Mesenteric fat pad (tissue), 1 donor: ENCODE measurements around the gene ZKSCAN1. TPM values are rescaled to one million over a fixed set of nuclear protein-coding genes. Genes with fewer than 3 reads are reported as not detected.
"Not testable (repeated sequence)": the region's sequence is repeated elsewhere in the genome, so short reads cannot be mapped to it uniquely, and the experiment has no call there.

Experiments used
- DNase-seq: peaks from one replicate; pipeline ENCODE4 v3.0.0-alpha.2; 2020; ENCODE audit warnings: low spot score
- long read RNA-seq: library from polyadenylated mRNA; unstranded; transcript quantifications from one replicate; pipeline ENCODE4 v2.0.0, GENCODE V29; 2020
- total RNA-seq: library from RNA; stranded (reverse); fragmentation: NEBNext Ultra II Directional; extraction: Animal tissue kit (Norgen Biotek cat#: 25700); gene quantifications from one replicate; pipeline ENCODE4 v1.2.1, GENCODE V29; 2021
- donor health status: DM: yes; HTN: yes; CAD: no.

The ZKSCAN1 gene
- total RNA-seq: 58.9 TPM
- long read RNA-seq, full-length matches to known transcripts: 13 of 36 reads
- long read RNA-seq, partial matches to known transcripts: 5 of 36 reads
- long read RNA-seq, other reads (novel, unspliced or antisense): 18 of 36 reads

DNA sequence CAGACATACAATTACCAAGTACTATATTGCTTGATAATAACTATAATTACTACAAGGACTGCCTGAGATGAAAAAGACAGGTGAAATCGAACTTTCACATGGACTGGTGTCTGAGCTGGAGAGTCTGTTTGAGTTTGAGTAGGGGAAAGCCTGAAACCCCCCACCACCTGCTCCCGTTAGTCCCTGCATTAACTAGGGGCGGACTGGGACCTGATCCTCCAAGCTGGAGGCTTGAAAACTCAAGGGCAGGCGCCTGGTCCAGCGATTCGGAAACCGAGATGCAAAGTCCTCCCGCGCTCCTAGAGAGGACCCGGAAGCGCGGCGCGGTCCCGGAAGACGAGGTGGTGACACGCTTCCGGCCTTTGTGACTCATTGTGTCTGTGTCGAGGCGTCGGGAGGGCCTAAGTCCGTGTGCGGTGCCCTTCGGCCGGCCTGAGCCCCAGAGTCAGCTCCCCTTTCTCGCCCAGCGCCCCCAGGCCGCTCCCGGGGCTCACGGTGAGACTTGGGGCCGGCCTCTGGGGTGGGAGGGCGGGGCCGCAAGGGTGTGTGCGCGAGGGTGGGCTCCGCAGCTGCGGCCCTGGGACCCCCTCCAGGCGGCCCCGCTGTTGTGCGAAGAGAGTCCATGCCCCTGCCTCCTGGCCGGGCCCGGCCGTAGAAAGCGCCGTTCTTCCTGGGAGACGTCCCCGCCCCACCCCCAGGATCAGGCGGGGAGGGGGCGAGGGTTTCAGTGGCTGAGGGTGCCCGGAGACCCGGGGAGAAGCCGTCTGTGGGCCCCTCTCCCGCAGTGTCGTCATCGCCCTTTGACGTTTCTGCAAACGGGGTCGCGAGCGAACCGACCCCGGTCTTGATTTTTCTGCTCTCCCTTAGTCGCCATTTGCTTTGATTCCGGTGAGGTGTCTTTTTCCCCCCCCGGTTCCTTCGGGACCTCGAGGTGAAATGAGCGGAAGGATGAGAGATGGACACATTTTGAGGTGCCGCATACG is at the start of gene ZKSCAN1:
Gene ZKSCAN1 (plus strand): TSS at position 365 of the 983 bp plus-strand sequence. CDS start 7,911 bp downstream, outside the sequence.
- peak; percentile 96 for DNase-seq

DNA sequence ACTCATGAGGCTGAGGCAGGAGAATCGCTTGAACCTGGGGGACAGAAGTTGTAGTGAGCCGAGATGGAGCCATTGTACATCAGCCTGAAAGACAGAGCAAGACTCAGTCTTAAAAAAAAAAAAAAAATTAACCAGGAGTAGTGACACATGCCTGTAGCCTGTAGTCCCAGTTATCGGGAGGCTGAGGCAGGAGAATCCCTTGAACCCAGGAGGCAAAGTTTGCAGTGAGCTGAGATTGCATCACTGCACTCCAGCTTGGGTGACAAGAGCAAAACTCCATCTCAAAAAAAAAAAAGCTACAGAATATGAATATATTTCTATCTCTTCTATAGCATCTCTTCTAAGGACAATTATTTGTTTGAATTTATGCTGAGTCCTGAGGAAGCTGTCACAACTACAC is 46.1 kb upstream of the ZKSCAN1 start:
- no peak for DNase-seq

DNA sequence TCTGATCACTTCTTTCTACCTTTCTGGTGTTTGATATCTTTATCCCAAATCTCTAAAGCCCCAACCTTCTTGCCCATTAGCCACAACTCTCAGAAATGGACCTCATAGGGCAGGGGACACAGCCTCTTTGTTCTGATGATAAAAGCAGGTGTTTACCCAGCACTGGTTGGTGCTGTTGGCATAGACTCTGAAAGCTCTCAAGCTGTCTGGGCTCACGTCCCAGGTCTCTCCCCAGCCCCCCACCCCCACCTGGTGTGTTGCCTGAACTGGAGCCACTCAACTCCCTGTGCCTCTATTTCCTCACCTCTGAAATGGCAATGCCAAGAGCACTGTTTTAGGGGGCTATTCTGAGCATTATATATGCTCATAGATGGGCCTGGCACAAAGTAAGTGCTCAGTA is 45.6 kb upstream of the ZKSCAN1 start:
- DNase-seq: not testable (repeated sequence)

DNA sequence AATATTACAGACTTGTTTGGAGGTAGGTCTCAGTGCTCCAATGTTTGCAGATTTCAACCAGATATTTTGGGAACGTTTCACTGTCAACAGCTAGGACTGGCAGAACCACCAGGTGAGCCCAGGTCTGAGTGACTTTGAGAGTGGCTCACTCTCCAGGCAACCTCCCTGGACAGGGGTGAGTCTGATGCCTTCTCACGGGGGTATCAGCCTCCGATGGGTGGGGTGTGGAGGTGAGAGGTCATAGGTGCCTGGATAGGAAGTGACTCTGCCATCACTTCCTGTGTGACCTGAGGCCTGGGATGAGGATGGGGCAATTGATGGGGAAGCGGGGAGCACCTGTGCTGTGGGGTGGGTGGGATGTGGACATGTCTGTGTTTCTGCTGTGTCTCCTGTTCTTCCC is 44.2 kb upstream of the ZKSCAN1 start:
- no peak for DNase-seq

DNA sequence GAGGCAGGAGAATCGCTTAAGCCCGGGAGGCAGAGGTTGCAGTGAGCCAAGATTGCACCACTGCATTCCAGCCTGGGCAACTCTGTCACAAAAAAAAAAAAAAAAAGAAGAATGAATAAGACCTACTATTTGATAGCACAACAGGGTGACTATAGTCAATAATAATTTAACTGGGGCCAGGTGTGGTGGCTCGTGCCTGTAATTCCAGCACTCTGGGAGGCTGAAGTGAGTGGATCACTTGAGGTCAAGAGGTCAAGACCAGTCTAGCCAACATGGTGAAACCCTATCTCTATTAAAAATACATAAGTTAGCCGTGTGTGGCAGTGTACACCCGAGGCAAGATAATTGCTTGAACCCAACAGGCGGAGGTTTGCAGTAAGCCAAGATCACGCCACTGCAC is 41.6 kb upstream of the ZKSCAN1 start:
- not testable (repeated sequence) for DNase-seq

DNA sequence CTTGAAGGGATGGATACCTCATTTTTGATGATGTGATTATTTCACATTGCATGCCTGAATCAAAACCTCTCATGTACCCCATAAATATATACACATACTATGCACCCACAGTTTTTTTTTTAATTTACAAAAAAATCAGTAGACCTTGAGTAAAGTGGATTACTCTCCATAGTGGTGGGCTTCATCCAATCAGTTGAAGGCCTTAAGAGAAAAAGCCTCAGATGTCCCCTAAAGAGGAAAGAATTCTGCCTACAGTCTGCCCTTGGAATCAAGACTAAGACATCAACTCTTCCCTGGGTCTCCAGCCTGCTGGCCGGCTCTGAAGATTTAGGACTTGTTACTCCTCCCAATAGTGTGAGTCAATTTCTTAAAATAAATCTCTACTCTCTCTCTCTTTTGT is 40.7 kb upstream of the ZKSCAN1 start:
- DNase-seq: no peak

DNA sequence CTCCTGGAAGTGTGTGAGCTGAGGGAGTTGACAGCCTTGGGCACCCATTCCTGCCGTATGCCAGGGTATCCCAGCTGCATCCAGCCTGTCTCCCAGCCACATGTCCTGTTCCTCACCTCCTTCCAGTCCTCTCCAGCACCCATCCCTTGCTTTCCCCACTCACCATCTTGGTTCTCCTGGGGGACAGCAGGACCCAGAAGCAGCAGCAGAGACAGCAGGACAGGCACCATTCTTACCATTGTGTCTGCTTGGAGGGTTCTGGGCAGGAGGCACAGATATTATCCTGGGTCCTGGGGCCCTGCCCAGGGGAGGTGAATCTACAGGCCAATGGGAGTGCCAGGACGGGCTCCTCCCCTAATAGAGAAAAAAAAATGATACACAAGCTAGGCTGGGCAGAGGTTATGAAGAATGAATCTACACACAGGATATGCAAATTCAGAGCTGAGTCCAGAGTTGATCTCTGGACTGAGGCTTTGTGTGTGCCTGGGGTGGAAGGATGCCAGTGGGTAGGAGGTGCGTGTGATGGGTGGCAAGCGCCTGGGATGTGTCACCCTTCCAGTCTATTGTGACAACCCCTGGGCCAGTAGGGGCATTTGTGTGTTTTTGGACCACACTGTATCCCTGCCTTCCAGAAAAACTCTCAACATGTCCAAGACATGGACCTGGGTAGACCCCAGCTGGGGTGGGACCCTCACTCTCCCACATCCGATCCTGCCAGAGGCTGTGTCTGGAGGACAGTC is 39.4 kb upstream of the ZKSCAN1 start, which contains the start of gene AZGP1:
Gene AZGP1 (minus strand): TSS at position 250 of the 740 bp plus-strand sequence. CDS start 11 bp downstream, at position 239.
- no peak for DNase-seq

DNA sequence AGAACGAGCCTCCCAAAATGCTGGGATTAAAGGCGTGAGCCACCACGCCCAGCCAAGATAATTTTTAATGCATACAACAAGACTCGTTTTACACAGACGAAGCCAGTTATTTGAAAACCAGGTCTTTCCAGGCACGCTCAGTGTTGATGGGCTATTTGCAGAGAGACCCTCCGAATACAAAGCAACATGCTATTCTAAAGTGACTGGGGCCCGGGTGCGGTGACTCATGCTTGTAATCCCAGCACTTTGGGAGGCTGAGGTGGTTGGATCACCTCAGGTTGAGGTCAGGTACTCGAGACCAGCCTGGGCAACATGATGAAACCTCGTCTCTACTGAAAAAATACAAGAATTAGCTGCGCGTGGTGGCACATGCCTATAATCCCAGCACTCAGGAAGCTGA is 38.8 kb upstream of the ZKSCAN1 start:
- DNase-seq: no peak

DNA sequence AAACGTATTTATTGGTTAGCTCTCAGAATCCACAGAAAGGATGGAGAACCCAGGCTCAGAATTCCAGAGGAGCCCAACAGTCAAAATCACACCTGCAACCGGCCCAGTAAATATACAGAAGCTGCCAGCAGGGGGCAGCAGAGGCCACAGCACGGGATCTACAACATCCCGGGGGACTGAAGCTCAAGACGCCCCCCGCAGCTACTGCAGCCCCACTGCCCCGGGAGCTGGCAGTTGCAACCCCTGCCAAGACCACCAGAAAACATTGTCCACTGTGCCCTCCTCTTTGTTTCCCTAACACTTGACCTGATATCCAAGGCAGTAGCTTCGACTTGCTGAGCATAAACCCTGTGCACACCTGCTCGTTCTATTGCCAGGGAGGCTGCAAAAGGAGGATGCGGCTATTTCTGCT is 35.6 kb upstream of the ZKSCAN1 start:
- DNase-seq: not testable (repeated sequence)

DNA sequence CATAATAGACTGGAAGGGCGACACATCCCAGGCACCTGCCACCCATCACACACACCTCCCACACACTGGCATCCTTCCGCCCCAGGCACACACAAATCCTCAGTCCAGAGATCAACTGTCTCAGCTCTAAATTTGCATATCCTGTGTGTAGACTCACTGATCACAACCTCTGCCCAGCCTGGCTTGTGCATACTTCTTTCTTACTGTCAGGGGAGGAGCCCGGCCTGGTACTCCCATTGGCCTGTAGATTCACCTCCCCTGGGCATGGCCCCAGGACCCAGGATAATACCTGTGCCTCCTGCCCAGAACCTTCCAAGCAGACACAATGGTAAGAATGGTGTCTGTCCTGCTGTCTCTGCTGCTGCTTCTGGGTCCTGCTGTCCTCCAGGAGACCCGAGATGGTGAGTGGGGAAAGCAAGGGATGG is 34.9 kb upstream of the ZKSCAN1 start:
- DNase-seq: not testable (repeated sequence)

DNA sequence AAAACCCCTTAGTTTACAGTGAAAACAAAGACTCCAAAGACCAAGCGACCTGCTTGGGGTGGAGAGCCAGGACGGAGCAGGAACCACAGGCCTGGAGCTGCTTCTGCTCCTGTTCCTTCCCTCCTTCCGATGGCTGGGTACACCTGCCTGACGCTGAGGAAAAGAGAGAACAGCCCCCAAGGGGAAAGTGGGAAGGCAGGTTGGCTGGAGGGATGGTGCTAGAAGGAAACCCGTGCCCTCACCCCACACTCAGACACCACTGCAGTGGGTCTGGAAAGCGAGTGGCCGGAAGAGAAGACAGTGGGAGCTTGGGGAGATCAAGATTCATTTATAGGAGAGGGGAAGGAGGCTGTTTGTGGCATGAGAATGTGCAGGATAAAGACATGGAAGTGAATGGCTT is 34.3 kb upstream of the ZKSCAN1 start:
- not testable (repeated sequence) for DNase-seq

DNA sequence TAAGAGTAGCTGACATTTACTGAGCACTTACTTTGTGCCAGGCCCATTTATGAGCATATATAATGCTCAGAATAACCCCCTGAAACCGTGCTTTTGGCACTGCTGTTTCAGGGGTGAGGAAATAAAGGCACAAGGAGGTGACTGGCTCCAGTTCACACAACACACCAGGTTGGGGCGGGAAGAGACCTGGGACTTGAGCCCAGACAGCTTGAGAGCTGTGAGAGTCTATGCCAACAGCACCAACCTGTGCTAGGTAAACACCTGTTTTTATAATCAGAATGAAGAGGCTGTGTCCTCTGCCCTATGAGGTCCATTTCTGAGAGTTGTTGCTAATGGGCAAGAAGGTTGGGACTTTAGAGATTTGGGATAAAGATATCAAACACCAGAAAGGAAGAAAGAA is 30.8 kb upstream of the ZKSCAN1 start:
- no peak for DNase-seq

DNA sequence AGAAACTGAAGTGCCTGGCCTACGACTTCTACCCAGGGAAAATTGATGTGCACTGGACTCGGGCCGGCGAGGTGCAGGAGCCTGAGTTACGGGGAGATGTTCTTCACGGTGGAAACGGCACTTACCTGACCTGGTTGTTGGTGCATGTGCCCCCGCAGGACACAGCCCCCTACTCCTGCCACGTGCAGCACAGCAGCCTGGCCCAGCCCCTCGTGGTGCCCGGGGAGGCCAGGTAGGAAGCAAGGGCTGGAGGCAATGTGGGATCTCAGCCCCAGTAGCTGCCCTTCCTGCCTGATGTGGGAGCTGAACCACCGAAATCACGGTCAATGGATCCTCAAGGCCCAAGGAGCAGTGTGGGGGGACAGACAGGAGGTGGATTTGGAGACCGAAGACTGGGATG is 28.1 kb upstream of the ZKSCAN1 start:
- DNase-seq: not testable (repeated sequence)

DNA sequence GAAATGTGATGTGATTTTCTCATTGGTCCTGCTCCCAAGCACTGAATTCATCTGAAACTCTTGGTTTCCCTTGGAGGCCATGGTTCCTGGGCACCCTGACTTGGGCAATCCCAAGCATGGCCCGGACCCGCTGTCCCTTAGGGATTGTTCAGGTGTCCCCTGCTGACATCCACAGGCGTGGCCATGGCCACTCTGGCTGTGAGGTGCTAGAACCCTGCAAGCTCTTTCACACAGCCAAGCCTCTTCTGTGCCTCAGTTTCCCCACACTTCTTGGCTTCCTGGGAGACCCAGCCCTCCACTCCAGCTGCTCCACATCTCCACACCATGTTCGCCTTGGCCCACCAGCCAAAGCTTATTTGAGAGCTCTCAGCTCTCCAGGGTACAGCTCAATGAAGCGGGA is 27.6 kb upstream of the ZKSCAN1 start:
- no peak for DNase-seq

DNA sequence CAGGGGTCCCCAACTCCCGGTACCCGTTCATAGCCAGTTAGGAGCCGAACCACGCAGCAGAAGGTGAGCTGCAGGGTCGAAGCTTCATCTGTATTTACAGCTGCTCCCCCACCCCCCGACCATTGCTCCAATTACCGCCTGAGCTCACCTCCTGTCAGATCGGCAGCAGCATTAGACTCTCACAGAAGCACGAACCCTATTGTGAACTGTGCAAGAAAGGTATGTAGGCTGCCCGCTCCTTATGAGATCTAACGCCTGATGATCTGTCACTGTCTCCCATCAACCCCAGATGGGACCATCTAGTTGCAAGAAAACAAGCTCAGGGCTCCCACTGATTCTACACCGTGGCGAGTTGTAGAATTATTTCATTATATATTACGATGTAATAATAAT is 24.9 kb upstream of the ZKSCAN1 start:
- no peak for DNase-seq

DNA sequence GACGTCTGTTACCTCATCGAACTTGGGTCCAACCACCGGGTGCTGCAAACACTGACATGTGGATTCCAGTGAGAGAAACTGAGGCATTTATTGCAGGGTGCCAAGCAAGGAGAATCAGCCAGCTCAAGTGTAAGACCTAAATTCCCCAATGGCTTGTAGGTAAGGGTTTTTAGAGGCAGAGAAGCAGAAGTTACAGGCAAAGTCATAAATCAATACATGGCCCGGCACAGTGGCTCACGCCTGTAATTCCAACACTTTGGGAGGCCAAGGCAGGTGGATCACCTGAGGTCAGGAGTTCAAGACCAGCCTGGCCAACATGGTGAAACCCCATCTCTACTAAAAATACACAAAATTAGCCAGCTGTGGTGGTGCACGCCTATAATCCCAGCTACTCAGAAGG is 23.9 kb upstream of the ZKSCAN1 start:
- not testable (repeated sequence) for DNase-seq

DNA sequence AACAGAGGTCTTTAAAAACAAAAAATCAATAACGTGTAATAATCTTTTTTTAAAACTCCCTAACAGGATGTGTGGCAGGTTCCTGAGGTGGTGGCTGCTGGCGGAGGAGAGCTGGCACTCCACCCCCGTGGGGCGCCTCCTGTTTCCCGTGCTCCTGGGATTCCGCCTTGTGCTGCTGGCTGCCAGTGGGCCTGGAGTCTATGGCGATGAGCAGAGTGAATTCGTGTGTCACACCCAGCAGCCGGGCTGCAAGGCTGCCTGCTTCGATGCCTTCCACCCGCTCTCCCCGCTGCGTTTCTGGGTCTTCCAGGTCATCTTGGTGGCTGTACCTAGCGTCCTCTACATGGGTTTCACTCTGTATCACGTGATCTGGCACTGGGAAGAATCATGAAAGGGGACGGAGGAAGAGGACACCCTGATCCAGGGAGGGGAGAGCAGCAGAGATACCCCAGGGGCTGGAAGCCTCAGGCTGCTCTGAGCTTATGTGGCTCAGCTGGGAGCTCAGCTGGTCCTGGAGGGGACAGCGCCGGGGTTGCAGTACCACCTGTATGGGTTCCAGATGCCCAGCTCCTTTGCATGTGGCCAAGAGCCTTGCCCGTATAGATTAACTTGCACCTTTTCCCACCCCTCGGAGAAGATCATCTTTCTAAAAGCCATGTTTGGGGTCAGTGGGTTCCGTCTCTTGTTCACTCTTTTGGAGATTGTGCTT is 22.9 kb upstream of the ZKSCAN1 start:
- DNase-seq: no peak

DNA sequence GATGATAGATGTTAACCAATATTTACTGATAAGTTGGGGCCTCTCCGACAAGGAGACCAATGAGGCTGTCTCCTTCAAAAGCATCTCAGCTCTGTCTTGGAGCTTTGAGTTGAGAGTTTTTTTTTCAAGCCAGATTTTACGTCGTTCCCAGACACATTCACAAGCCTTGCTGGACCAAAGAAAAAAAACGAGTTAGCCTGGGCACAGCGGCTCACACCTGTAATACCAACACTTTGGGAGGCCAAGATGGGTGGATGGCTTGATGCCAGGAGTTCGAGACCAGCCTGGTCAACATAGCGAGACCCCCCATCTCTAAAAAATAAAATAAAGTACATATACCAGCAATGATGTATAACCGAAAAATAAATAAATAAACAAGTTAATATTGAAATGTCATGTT is 20.6 kb upstream of the ZKSCAN1 start:
- no peak for DNase-seq

DNA sequence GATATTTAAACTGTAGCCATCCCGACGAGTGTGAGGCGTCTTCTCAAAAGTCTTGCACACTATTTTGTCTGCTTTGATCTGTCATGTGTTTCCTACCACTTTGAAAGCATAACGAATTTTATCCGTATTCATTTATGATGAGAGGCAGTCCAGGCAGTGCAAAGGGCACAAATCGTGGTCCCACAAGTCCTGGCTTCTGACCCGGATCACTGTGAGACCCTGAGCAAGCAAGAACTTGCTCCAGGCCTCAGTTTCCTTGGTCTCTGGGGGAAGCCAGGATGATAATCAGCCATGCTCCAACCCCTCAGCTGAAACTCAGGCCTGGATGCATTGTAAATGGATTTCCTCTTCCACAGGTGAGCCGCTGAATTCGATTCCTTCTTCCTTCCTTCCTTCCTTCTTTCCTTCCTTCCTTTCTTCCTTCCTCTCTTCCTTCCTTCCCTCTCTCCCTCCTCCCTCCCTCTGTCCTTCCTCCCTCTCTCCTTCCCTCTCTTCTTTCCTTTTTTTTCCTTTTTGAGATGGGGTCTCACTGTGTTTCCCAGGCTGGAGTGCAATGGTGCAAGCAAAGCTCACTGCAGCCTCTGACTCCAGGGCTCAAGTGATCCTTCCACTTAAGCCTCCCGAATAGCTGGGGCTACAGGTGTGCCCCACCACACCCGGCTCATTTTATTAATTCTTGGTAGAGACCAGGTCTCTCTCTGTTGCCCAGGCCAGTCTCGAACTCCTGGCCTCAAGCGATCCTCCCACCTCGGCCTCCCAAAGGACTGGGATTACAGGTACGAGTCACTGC is 18.4 kb upstream of the ZKSCAN1 start:
- DNase-seq: no peak

DNA sequence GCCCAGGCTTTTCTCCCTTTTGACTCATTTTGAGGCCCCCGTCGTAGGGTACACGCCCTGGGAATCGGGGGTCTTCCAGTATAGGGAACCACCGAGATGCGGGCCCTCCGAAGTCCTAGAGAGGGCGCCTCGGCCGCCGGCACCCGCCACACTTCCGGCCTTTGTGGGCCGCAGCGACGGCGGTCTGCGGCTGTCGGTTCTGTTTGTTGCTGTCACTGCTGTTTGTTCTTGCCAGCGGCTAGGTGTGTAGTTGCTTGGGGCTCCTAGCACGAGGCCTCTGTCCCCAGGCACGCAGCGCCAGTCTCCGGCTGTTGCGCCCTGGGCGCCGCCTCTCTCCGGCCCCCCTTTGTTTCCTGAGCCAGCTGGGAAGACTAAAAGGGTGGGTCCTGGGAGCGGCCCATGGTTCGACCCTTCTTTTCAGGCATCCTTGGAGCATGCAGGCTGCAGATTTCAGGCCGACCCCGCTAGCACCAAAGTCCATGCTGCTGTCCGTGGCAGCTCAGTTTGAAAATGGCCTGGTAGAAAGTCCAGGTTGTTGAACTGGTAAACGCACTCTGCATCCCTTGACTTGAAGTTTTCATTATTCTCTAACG is 17.8 kb upstream of the ZKSCAN1 start:
- no peak for DNase-seq
